Measurements from ENCODE around the gene PRMT5. TPM values are rescaled to one million over a fixed set of nuclear protein-coding genes. Genes with fewer than 3 reads are reported as not detected.
"Not testable (repeated sequence)": the region's sequence is repeated elsewhere in the genome, so short reads cannot be mapped to it uniquely, and the experiment has no call there.

PRMT5 gene
- total and polyA plus RNA-seq, 8 donors: 20.9 to 48.8 (median 37.1) TPM

DNA sequence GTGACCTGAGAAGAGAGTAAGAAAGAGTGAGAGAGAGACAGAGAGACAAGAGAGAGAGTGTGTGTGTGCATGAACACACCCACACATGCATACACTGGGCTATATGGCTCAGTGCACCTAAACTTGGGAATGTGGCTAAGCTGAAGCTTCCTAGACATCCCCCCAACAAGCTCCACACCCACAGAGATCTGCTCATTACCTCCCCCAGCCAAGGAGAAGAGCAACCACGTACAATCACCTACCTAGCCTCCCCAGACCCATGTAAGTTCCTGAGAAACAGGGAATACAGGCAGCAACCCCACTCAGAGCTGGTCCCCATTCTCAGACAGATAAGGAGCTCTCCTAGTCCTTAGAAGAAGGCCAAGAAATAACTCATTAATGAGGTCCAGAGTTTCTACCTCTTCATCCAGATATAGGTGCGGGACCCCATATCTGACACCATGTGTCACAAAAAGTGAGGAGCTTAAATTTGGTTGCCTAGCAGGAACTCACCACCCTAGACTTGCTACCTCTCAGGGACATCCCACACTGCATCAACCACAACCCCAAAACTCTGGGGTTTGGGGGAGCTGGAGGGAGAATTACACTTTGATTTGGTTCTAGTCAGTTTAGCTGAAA lies 43.2 kb upstream of the PRMT5 start:
- no peaks in the 10 kb centered on the region for H3K27me3 ChIP-seq
- no peak overlapping the region for H3K4me3 ChIP-seq
- peaks cover 12 to 17% (median 14%) of the 10 kb centered on the region in 4 donors for H3K4me1 ChIP-seq
- H3K9me3 ChIP-seq: no peaks in the 10 kb centered on the region
- intact Hi-C loops (cut with DNase I; ENCODE audit: low total_unique reads): no loop called here
- 84 to 100% (median 86%) methylated on average over 2 of the region's 2 CpGs for WGBS, 5 donors
- no peak for DNase-seq
- H3K36me3 ChIP-seq: peaks cover 0 to 36% (median 10%) of the 10 kb centered on the region in 4 donors
- TF ChIP-seq, protein P1, sequence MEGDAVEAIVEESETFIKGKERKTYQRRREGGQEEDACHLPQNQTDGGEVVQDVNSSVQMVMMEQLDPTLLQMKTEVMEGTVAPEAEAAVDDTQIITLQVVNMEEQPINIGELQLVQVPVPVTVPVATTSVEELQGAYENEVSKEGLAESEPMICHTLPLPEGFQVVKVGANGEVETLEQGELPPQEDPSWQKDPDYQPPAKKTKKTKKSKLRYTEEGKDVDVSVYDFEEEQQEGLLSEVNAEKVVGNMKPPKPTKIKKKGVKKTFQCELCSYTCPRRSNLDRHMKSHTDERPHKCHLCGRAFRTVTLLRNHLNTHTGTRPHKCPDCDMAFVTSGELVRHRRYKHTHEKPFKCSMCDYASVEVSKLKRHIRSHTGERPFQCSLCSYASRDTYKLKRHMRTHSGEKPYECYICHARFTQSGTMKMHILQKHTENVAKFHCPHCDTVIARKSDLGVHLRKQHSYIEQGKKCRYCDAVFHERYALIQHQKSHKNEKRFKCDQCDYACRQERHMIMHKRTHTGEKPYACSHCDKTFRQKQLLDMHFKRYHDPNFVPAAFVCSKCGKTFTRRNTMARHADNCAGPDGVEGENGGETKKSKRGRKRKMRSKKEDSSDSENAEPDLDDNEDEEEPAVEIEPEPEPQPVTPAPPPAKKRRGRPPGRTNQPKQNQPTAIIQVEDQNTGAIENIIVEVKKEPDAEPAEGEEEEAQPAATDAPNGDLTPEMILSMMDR (IDR thresholded peaks at IDR 0.05): no peak
- TF ChIP-seq POLR2AphosphoS5 (IDR thresholded peaks at IDR 0.05) (no peak), POLR2A (IDR thresholded peaks at IDR 0.05) (no peak), EP300 (IDR thresholded peaks at IDR 0.05) (no peak)
- no peak overlapping the region for H3K27ac ChIP-seq

DNA sequence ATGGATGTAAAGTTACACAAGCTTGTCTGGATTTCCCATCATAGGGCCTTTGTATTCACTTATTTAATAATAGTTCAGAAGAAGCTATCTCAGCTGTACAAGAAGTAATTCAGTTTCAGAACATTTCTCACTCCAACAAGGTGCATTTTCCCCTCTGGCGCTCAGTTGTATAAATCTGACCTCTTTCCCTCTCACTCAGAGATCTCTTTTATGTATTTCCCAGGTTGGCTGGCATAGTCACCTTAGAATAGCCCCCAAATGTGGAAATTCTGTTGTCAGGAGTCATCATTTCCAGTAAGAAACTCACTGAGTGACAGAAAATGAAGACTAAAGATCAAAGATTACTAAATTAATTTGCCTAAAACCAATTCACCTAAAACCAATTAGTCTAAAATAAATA lies 42.0 kb upstream of the PRMT5 start:
- H3K36me3 ChIP-seq: peaks cover 0 to 36% (median 10%) of the 10 kb centered on the region in 4 donors
- peaks cover 0 to 5% (median 1%) of the 10 kb centered on the region in 4 donors for H3K4me1 ChIP-seq
- DNase-seq: no peak
- H3K4me3 ChIP-seq: no peak overlapping the region
- H3K9me3 ChIP-seq: no peaks in the 10 kb centered on the region
- 96 to 100% (median 97%) methylated on average over 1 of the region's 1 CpG for WGBS, 5 donors
- H3K27me3 ChIP-seq: no peaks in the 10 kb centered on the region
- no peak overlapping the region for H3K27ac ChIP-seq
- TF ChIP-seq EP300 (IDR thresholded peaks at IDR 0.05) (no peak), POLR2A (IDR thresholded peaks at IDR 0.05) (no peak), POLR2AphosphoS5 (IDR thresholded peaks at IDR 0.05) (no peak)
- TF ChIP-seq, protein P1 (IDR thresholded peaks at IDR 0.05): no peak
- intact Hi-C loops (cut with DNase I; ENCODE audit: low total_unique reads): no loop called here

DNA sequence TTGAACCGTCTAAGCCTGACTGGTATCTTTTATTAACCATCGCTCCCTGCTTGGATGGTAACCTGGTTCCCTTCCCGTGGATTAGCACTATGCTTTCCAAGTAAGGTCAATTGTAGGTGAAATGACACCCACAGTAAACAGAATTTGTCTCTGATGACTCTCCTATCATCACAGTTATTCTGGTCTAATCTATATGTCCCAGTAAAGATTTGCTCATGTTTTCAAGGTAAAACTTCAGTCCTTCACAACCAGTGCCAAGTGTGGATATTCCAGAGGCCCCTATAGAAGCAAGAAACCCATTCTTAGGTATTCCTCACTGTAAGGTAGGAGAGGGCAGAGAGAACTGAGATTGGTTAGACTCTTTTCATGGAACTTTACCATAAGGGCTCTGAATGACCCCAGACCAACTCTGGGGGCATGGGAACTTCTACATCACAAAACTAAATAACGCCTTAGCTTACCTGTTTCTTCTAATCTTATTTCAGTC lies 37.6 kb upstream of the PRMT5 start:
- H3K4me3 ChIP-seq: no peak overlapping the region
- peaks cover 0 to 13% (median 0%) of the 10 kb centered on the region in 4 donors for H3K36me3 ChIP-seq
- no peak overlapping the region for H3K27ac ChIP-seq
- WGBS, 5 donors: 54 to 71% (median 62%) methylated on average over 4 of the region's 4 CpGs
- no peak for TF ChIP-seq EP300 (IDR thresholded peaks at IDR 0.05)
- TF ChIP-seq POLR2AphosphoS5 (IDR thresholded peaks at IDR 0.05): no peak
- no peak for TF ChIP-seq POLR2A (IDR thresholded peaks at IDR 0.05)
- TF ChIP-seq, protein P1 (IDR thresholded peaks at IDR 0.05): no peak
- no peaks in the 10 kb centered on the region for H3K9me3 ChIP-seq
- no peak for DNase-seq
- H3K4me1 ChIP-seq: no peaks in the 10 kb centered on the region
- intact Hi-C loops (cut with DNase I; ENCODE audit: low total_unique reads): no loop called here
- H3K27me3 ChIP-seq: no peaks in the 10 kb centered on the region

DNA sequence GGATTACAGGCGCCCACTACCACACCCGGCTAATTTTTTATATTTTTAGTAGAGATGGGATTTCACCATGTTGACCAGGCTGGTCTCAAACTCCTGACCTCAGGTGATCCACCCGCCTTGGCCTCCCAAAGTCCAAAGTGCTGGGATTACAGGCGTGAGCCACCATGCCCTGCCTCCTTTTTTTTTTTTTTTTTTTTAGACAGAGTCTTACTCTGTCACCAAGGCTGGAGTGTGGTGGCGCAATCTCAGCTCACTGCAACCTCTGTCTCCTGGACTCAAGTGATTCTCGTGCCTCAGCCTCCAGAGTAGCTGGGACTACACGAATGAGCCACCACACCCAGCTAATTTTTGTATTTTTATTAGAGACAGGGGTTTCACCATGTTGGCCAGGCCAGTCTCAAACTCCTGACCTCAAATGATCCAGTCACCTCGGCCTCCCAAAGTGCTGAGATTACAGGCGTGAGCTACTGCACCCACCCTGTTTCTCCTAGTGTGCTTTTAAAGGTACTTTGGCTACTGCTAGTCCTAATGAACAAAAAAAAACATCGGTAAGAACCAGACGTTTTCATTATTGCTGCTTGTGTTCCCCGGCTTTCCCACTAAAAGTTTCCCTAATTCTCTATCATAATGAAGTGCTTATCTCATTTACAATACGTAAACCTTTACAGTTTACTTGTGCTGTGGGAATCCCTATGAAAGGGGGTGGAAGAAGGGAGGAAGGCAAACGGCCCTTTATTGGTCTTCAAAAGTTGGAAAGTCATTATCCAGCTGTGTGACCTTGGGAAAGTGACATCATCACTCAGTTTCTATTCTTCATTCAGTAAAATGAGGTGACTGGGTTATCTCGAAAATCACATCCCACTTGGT lies 37.0 kb upstream of the PRMT5 start:
- peaks cover 0 to 13% (median 0%) of the 10 kb centered on the region in 4 donors for H3K36me3 ChIP-seq
- intact Hi-C loops (cut with DNase I; ENCODE audit: low total_unique reads); H3K9me3 ChIP-seq; H3K27ac ChIP-seq; H3K27me3 ChIP-seq; H3K4me1 ChIP-seq; DNase-seq; H3K4me3 ChIP-seq: not testable (repeated sequence)
- whole genome bisulfite sequencing, 5 donors: 56 to 61% (median 60%) methylated on average over 15 of the region's 15 CpGs
